GM23338 (cell line): ENCODE results near the gene ARHGAP28.

Experiments used
- CREB1 ChIP-seq: fragments of 250-450 bp; sonication (Bioruptor Pico); IDR thresholded peaks from 2 replicates; pipeline ENCODE4 v1.5.0; 2020; ENCODE audit warnings: low read depth, mild to moderate bottlenecking, moderate library complexity
- EZH2 ChIP-seq: fragments of 200-600 bp; sonication (generic); IDR thresholded peaks from one replicate; pipeline ENCODE4 v1.8.0; 2017; ENCODE audit warnings: antibody characterized with exemption, mild to moderate bottlenecking, low read depth; ENCODE audit not compliant: unreplicated experiment
- EZH2phosphoT487 ChIP-seq: fragments of 200-600 bp; sonication (generic); IDR thresholded peaks from one replicate; pipeline ENCODE4 v1.8.1; 2018; ENCODE audit warnings: antibody characterized with exemption; ENCODE audit not compliant: unreplicated experiment
- JUNB ChIP-seq: IDR thresholded peaks from one replicate; pipeline ENCODE4 v1.6.1; 2016; ENCODE audit warnings: antibody characterized with exemption; ENCODE audit not compliant: unreplicated experiment
- NANOG ChIP-seq: IDR thresholded peaks from 2 replicates; pipeline ENCODE4 v1.6.1; 2016; ENCODE audit warnings: antibody characterized with exemption, borderline replicate concordance
- POLR2AphosphoS5 ChIP-seq: IDR thresholded peaks from 2 replicates; pipeline ENCODE4 v1.6.1; 2016; ENCODE audit warnings: antibody characterized with exemption, low read depth
- ZNF331 ChIP-seq: fragments of 250-450 bp; sonication (Bioruptor Pico); IDR thresholded peaks from 2 replicates; pipeline ENCODE4 v1.5.0; 2020; ENCODE audit warnings: low read depth, mild to moderate bottlenecking, moderate library complexity
- TF ChIP-seq, protein P1 (sequence below), 2 experiments: fragments of 200-600 bp in 1 of 2; sonication (generic) in 1 of 2; conservative IDR thresholded peaks; 2 replicates each; pipeline versions ENCODE4 v1.5.1 to v1.6.1; 2016 to 2017; ENCODE audit warnings: antibody characterized with exemption in 2 of 2, low read depth in 2 of 2, mild to moderate bottlenecking in 2 of 2, moderate library complexity in 1 of 2
- TF ChIP-seq, protein P2 (sequence below): IDR thresholded peaks from one replicate; pipeline ENCODE4 v1.6.1; 2018; ENCODE audit warnings: antibody characterized with exemption; ENCODE audit not compliant: unreplicated experiment
- TF ChIP-seq, protein P3 (sequence below): IDR thresholded peaks from 2 replicates; pipeline ENCODE4 v1.6.1; 2016; ENCODE audit warnings: antibody characterized with exemption

DNA sequence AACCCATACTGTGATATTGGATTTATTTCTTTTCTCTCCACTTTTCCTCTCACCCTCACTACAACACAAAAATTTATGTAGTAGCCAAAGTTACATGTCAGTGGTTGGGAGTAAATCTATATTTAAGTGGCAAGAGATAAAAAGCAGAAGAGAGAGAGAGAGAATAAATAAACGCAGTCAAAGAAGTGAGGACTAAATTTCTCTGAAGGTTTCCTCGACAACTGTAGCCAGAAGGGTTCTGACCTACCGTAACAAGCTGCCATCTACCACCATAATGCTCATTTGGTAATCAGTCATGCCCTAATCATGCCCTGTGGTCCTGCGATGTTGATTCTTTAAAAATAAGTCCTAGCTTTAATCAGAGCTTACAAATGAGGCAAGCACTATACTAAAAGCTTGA, 9.1 kb downstream of the ARHGAP28 start:
- TF ChIP-seq, protein P1, sequence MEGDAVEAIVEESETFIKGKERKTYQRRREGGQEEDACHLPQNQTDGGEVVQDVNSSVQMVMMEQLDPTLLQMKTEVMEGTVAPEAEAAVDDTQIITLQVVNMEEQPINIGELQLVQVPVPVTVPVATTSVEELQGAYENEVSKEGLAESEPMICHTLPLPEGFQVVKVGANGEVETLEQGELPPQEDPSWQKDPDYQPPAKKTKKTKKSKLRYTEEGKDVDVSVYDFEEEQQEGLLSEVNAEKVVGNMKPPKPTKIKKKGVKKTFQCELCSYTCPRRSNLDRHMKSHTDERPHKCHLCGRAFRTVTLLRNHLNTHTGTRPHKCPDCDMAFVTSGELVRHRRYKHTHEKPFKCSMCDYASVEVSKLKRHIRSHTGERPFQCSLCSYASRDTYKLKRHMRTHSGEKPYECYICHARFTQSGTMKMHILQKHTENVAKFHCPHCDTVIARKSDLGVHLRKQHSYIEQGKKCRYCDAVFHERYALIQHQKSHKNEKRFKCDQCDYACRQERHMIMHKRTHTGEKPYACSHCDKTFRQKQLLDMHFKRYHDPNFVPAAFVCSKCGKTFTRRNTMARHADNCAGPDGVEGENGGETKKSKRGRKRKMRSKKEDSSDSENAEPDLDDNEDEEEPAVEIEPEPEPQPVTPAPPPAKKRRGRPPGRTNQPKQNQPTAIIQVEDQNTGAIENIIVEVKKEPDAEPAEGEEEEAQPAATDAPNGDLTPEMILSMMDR (conservative IDR thresholded peaks at IDR 0.05; ENCODE audit: low read depth in 2 of 2) = no peak
- TF ChIP-seq CREB1 (CRISPR knock-in tag) (no peak), POLR2AphosphoS5 (no peak), EZH2 (no peak), ZNF331 (CRISPR knock-in tag) (no peak), EZH2phosphoT487 (no peak), NANOG (no peak), JUNB (no peak)
- TF ChIP-seq, protein P2, sequence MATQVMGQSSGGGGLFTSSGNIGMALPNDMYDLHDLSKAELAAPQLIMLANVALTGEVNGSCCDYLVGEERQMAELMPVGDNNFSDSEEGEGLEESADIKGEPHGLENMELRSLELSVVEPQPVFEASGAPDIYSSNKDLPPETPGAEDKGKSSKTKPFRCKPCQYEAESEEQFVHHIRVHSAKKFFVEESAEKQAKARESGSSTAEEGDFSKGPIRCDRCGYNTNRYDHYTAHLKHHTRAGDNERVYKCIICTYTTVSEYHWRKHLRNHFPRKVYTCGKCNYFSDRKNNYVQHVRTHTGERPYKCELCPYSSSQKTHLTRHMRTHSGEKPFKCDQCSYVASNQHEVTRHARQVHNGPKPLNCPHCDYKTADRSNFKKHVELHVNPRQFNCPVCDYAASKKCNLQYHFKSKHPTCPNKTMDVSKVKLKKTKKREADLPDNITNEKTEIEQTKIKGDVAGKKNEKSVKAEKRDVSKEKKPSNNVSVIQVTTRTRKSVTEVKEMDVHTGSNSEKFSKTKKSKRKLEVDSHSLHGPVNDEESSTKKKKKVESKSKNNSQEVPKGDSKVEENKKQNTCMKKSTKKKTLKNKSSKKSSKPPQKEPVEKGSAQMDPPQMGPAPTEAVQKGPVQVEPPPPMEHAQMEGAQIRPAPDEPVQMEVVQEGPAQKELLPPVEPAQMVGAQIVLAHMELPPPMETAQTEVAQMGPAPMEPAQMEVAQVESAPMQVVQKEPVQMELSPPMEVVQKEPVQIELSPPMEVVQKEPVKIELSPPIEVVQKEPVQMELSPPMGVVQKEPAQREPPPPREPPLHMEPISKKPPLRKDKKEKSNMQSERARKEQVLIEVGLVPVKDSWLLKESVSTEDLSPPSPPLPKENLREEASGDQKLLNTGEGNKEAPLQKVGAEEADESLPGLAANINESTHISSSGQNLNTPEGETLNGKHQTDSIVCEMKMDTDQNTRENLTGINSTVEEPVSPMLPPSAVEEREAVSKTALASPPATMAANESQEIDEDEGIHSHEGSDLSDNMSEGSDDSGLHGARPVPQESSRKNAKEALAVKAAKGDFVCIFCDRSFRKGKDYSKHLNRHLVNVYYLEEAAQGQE = no peak
- TF ChIP-seq, protein P3, sequence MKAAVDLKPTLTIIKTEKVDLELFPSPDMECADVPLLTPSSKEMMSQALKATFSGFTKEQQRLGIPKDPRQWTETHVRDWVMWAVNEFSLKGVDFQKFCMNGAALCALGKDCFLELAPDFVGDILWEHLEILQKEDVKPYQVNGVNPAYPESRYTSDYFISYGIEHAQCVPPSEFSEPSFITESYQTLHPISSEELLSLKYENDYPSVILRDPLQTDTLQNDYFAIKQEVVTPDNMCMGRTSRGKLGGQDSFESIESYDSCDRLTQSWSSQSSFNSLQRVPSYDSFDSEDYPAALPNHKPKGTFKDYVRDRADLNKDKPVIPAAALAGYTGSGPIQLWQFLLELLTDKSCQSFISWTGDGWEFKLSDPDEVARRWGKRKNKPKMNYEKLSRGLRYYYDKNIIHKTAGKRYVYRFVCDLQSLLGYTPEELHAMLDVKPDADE = no peak
